22Rv1 (cell line): Measurements from ENCODE around the gene KIF23.

Experiments used
- H3K27ac ChIP-seq: fragments of 450-650 bp; 2 replicates; pipeline ENCODE4 v1.5.1; 2017
- CTCF ChIP-seq: fragments of 450-650 bp; IDR thresholded peaks from 2 replicates; pipeline ENCODE4 v1.5.1; 2017; ENCODE audit warnings: mild to moderate bottlenecking
- ZFX ChIP-seq: fragments of 450-650 bp; IDR thresholded peaks from 2 replicates; pipeline ENCODE4 v1.6.1; 2017; ENCODE audit warnings: antibody characterized with exemption, borderline replicate concordance

Gene KIF23

DNA sequence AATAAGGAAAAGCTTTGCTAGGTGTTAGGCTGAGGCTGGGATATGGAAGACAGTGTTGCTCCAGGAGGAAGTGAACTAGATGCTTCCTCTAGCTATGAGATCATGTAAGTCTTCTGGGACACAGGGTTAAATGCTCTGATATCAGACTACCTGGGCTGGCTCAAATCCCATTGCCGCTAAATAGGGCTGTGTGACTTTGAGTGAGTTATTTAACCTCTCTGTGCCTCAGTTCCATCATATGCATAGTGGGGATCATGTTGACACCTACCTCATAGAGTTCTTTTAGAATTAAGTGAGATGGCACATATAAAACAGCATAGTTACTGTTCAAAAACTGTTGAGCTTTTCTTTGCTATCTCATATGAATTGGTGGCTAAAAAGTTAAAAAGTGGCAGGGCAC, 51.1 kb downstream of the KIF23 start:
- H3K27ac ChIP-seq = peak overlapping the region; percentile 98
- TF ChIP-seq ZFX (no peak), CTCF (no peak)

DNA sequence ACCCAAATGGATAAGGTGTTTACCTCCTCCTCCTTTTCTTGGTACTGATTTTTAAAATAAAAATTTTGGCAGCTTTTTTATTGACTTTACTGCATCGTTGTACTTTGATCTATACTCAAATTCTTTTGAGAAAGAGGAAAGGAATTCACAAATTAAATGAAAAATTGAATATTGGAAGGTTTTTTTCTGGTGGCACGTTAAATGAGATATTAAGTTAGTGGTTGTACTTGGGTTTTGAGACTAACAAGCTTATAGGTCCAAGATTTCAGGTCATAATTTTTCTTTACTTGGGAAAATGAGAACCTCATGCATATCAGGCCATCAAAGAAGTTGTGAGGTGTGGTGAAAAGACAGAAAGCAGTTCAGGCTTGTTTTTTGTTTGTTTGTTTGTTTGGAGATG, 52.6 kb downstream of the KIF23 start:
- H3K27ac ChIP-seq = peak overlapping the region; percentile 98
- TF ChIP-seq ZFX (no peak), CTCF (no peak)

- no peak for TF ChIP-seq ZFX
- TF ChIP-seq CTCF = no peak
- peak overlapping the region; percentile 98 for H3K27ac ChIP-seq
Measured at GRCh38 chr15:69467636-69468035, 53.5 kb downstream of the KIF23 start.

- no peak for TF ChIP-seq CTCF
- TF ChIP-seq ZFX = no peak
- peak overlapping the region; percentile 98 for H3K27ac ChIP-seq
Measured at GRCh38 chr15:69468241-69469121, 54.3 kb downstream of the KIF23 start.

GRCh38 chr15:69469467-69470201, 55.5 kb downstream of the KIF23 start:
- TF ChIP-seq CTCF (no peak), ZFX (no peak)
- H3K27ac ChIP-seq = peak overlapping the region; percentile 98

GRCh38 chr15:69472046-69472445, 57.9 kb downstream of the KIF23 start:
- no peak overlapping the region for H3K27ac ChIP-seq
- TF ChIP-seq ZFX (no peak), CTCF (no peak)

DNA sequence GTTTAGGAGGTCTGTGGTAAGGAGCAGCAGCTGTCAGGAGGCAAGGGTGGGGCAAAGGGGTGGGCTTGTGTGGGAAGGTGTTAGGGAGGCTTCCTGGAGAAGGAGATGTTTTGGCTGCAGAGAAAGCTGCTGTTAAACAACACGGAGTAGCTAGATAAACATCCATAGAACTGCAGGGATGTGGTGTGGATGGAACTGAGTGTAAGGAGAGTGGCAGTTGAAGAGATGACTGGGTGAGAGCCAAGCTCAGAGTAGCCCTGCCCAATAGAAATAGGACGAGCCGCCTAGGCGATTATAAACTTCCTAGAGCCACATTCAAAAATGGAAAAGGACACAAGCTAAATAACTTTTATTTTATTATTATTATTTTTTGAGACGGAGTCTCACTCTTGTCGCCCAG, 58.4 kb downstream of the KIF23 start:
- no peak overlapping the region for H3K27ac ChIP-seq
- TF ChIP-seq ZFX = no peak
- TF ChIP-seq CTCF = no peak
